Progenitor cell of endocrine pancreas (in vitro differentiated cells): ENCODE measurements around the gene LPAR1. TPM values are rescaled to one million over a fixed set of nuclear protein-coding genes. Genes with fewer than 3 reads are reported as not detected.

ENCODE experiments used
- DNase-seq: peaks from one replicate; pipeline ENCODE4 v3.0.0; 2021; ENCODE audit warnings: low spot score; ENCODE audit not compliant: unreplicated experiment
- H3K27ac Mint-ChIP-seq: 2 replicates; pipeline ENCODE4 v1.8.0; 2021; ENCODE audit warnings: mild to moderate bottlenecking, moderate library complexity, mixed read lengths
- H3K27me3 Mint-ChIP-seq: 2 replicates; pipeline ENCODE4 v1.8.0; 2021; ENCODE audit warnings: mixed read lengths
- H3K36me3 Mint-ChIP-seq: 2 replicates; pipeline ENCODE4 v1.8.0; 2022; ENCODE audit warnings: mixed read lengths; ENCODE audit not compliant: insufficient read depth
- H3K4me1 Mint-ChIP-seq: 2 replicates; pipeline ENCODE4 v1.8.0; 2021; ENCODE audit warnings: low read depth, mixed read lengths
- H3K4me3 Mint-ChIP-seq: 2 replicates; pipeline ENCODE4 v1.8.0; 2021; ENCODE audit warnings: low read depth, mild to moderate bottlenecking, moderate library complexity, mixed read lengths
- H3K9me3 Mint-ChIP-seq: 2 replicates; pipeline ENCODE4 v1.8.0; 2021; ENCODE audit warnings: low read depth, mixed read lengths
- total RNA-seq: library from RNA; stranded (reverse); gene quantifications from 2 replicates; pipeline ENCODE4 v1.2.1, GENCODE V29; 2021
- TF ChIP-seq, protein P1 (sequence below): fragments of 200-600 bp; sonication (generic); IDR thresholded peaks from one replicate; pipeline ENCODE4 v1.5.0; 2021; ENCODE audit warnings: antibody characterized with exemption, mild to moderate bottlenecking; ENCODE audit not compliant: unreplicated experiment

The LPAR1 gene
- total RNA-seq, 1 donor from 2014 or later = 17.4 TPM

DNA sequence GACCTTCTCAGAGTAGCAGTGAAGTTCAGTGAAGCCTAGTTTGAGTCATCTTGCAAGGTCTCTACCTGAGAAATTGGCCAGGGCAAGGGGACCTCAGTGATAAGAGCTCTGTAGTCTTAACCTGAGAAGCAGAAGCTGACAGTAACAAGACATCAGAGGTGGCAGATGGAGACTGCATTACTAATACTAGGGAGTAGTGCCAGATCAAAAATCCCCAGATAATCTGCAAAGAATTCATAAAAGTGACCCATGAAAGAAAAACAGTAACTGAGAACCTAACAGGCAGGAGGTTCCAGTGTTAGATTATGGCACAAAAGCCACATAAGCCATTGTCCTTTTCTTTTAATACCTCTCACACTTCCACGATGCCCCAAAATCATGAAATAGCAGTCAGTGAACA is 194.1 kb downstream of the LPAR1 start:
- Mint-ChIP-seq H3K27ac (no peak overlapping the region), H3K27me3 (no peaks in the 10 kb centered on the region), H3K9me3 (no peaks in the 10 kb centered on the region), H3K36me3 (no peaks in the 10 kb centered on the region), H3K4me3 (no peak overlapping the region), H3K4me1 (no peaks in the 10 kb centered on the region)
- no peak for DNase-seq
- TF ChIP-seq, protein P1, sequence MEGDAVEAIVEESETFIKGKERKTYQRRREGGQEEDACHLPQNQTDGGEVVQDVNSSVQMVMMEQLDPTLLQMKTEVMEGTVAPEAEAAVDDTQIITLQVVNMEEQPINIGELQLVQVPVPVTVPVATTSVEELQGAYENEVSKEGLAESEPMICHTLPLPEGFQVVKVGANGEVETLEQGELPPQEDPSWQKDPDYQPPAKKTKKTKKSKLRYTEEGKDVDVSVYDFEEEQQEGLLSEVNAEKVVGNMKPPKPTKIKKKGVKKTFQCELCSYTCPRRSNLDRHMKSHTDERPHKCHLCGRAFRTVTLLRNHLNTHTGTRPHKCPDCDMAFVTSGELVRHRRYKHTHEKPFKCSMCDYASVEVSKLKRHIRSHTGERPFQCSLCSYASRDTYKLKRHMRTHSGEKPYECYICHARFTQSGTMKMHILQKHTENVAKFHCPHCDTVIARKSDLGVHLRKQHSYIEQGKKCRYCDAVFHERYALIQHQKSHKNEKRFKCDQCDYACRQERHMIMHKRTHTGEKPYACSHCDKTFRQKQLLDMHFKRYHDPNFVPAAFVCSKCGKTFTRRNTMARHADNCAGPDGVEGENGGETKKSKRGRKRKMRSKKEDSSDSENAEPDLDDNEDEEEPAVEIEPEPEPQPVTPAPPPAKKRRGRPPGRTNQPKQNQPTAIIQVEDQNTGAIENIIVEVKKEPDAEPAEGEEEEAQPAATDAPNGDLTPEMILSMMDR = no peak

DNA sequence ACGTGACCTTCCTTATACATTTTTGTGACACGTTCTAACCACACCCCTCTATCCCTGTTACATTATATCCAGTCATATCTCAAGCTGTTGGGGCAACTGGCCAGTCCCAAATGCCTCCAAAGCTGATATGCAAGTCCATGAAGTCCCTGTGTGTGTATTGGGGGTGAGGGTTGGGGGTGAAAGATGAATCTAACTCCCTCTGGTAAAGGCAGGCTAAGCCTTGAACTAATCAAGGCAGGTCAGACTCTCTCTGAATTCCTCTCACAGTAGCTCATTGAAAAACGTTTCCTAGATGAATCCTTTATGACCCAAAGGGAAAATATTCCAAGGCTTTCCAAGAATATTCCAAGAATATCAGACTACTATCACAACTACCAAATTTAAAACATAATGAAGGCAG is 195.3 kb downstream of the LPAR1 start:
- no peaks in the 10 kb centered on the region for H3K4me1 Mint-ChIP-seq
- no peak overlapping the region for H3K27ac Mint-ChIP-seq
- TF ChIP-seq, protein P1 = no peak
- no peak overlapping the region for H3K4me3 Mint-ChIP-seq
- no peaks in the 10 kb centered on the region for H3K36me3 Mint-ChIP-seq
- H3K27me3 Mint-ChIP-seq = no peaks in the 10 kb centered on the region
- no peak for DNase-seq
- H3K9me3 Mint-ChIP-seq = no peaks in the 10 kb centered on the region

DNA sequence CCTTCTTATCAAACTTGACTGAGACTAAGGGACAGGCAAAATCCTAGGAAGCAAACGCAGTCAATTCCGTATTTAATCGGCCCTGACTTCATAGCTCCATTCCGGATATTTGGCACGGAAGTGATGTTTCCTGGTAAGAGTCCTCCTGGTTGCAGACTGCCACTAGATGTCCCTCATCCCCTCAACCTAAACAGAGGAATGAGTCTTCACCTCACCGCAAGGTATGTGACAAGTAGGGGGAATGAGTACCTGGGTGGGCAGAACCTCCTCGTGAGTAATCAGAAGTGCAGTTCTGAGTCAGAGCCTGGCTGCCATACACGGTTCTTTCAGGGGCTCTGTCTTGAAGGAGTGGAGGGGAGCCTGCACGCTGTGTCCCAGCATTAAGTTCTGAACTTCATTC is 196.1 kb downstream of the LPAR1 start:
- Mint-ChIP-seq H3K36me3 (no peaks in the 10 kb centered on the region), H3K4me3 (no peak overlapping the region), H3K9me3 (peaks cover 2% of the 10 kb centered on the region), H3K4me1 (no peaks in the 10 kb centered on the region), H3K27ac (no peak overlapping the region), H3K27me3 (no peaks in the 10 kb centered on the region)
- TF ChIP-seq, protein P1 = no peak
- no peak for DNase-seq

DNA sequence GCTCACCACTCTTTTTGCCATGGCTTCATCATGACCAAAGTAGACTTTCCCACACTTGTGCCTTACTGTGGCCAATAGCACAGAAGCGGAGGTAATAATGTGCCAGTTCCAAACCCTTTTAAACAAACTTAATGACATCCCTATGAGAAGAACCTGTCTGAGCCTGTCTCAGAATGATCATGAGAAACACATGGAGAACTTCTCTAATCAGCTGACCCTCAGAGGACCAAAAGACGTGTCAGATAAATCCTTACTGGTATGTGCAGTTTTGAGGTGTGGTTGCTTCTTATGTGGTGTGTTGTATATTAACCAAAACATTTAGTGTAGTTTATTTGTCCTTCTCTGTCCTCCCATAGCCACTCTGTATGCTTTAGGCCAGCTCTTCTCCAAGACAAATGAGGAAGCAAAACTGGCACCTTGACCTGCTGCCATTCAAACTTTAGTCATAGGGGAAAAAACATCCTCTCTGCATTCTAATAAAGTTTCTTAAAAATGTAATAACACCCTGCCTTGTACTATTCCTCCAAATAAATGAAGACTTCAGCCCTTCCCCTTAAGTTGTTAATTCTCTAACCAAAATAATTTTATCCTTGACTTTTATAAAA is 200.8 kb downstream of the LPAR1 start:
- TF ChIP-seq, protein P1 = no peak
- H3K9me3 Mint-ChIP-seq = peaks cover 5% of the 10 kb centered on the region
- peaks cover 4% of the 10 kb centered on the region for H3K4me1 Mint-ChIP-seq
- no peak overlapping the region for H3K4me3 Mint-ChIP-seq
- no peaks in the 10 kb centered on the region for H3K36me3 Mint-ChIP-seq
- H3K27ac Mint-ChIP-seq = no peak overlapping the region
- H3K27me3 Mint-ChIP-seq = no peaks in the 10 kb centered on the region
- DNase-seq = no peak

DNA sequence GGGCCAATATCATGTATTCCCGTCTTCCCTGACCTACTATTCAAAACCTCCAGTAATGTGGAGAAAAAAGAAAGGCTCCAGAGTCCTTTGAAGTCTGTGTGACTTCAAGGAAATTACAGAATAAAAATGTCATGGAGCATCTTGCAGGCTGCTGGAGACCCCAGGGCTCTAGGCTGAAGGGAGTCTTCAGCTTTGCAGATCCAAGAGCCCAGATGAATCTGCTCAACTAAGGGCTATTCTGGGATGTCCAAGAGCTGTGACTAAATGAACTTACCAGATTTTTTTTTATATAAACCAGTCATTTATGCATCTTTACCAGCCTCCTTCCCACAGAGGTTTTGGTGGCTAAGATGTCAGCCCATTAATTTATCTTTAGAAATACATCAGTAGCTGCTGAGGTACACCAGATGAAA is 202.4 kb downstream of the LPAR1 start:
- TF ChIP-seq, protein P1 = no peak
- H3K36me3 Mint-ChIP-seq = no peaks in the 10 kb centered on the region
- no peak for DNase-seq
- peaks cover 5% of the 10 kb centered on the region for H3K9me3 Mint-ChIP-seq
- no peak overlapping the region for H3K27ac Mint-ChIP-seq
- peaks cover 4% of the 10 kb centered on the region for H3K4me1 Mint-ChIP-seq
- no peak overlapping the region for H3K4me3 Mint-ChIP-seq
- H3K27me3 Mint-ChIP-seq = no peaks in the 10 kb centered on the region
